Measurements from ENCODE around the gene CHD3.

The CHD3 gene

GRCh38 chr17:7846063-7846735 lies 42.4 kb upstream of the CHD3 start:
- H3K4me3 ChIP-seq (ENCODE audit: low read depth, low read length), result no peak overlapping the region
- no peak for DNase-seq (ENCODE audit: low read depth)
- no peak for TF ChIP-seq CTCF (IDR thresholded peaks at IDR 0.05; ENCODE audit: insufficient read depth, low read depth, low read length, missing control alignments)

GRCh38 chr17:7846765-7847661 lies 41.6 kb upstream of the CHD3 start:
- no peak overlapping the region for H3K4me3 ChIP-seq (ENCODE audit: low read depth, low read length)
- no peak for TF ChIP-seq CTCF (IDR thresholded peaks at IDR 0.05; ENCODE audit: insufficient read depth, low read depth, low read length, missing control alignments)
- no peak for DNase-seq (ENCODE audit: low read depth)

GRCh38 chr17:7848131-7848579 lies 40.4 kb upstream of the CHD3 start:
- TF ChIP-seq CTCF (IDR thresholded peaks at IDR 0.05; ENCODE audit: insufficient read depth, low read depth, low read length, missing control alignments), result no peak
- no peak for DNase-seq (ENCODE audit: low read depth)
- H3K4me3 ChIP-seq (ENCODE audit: low read depth, low read length), result no peak overlapping the region

GRCh38 chr17:7848739-7849129 lies 39.9 kb upstream of the CHD3 start:
- no peak for DNase-seq (ENCODE audit: low read depth)
- no peak overlapping the region for H3K4me3 ChIP-seq (ENCODE audit: low read depth, low read length)
- TF ChIP-seq CTCF (IDR thresholded peaks at IDR 0.05; ENCODE audit: insufficient read depth, low read depth, low read length, missing control alignments), result no peak

GRCh38 chr17:7849130-7849750 lies 39.3 kb upstream of the CHD3 start:
- no peak for TF ChIP-seq CTCF (IDR thresholded peaks at IDR 0.05; ENCODE audit: insufficient read depth, low read depth, low read length, missing control alignments)
- H3K4me3 ChIP-seq (ENCODE audit: low read depth, low read length), result no peak overlapping the region
- DNase-seq (ENCODE audit: low read depth), result no peak

GRCh38 chr17:7849751-7850504 lies 38.7 kb upstream of the CHD3 start:
- TF ChIP-seq CTCF (IDR thresholded peaks at IDR 0.05; ENCODE audit: insufficient read depth, low read depth, low read length, missing control alignments), result no peak
- no peak for DNase-seq (ENCODE audit: low read depth)
- H3K4me3 ChIP-seq (ENCODE audit: low read depth, low read length), result no peak overlapping the region

Measured in GM12865 (cell line).